ENCODE measurements around the gene KY. TPM values are rescaled to one million over a fixed set of nuclear protein-coding genes. Genes with fewer than 3 reads are reported as not detected.

Gene KY
- total RNA-seq, 2 donors from 2014 or later, result 1.4 to 1.7 TPM

DNA sequence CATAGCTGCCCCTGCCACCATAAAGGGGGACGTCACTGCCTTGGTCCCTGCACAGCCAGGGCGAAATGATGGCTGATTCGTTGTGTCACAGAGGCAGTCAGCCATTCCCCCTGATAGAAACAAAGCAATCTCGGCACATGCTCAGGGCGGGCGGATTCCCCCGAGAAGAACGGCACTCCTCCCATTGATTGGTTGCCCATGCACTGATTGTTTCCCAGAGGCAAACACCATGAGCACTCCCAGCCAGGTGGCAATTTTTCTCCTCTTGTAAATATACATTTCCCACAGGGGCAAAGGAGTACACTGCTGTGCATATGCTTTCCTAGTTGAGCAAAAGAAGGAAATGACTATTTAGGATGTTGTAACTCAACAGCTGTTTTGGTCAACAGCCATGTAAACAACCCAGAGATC lies 56.5 kb downstream of the KY start:
- no peaks in the 10 kb centered on the region for H3K27me3 ChIP-seq (replicated peaks; ENCODE audit: insufficient read depth)
- H3K4me3 ChIP-seq, result no peak overlapping the region
- no peaks in the 10 kb centered on the region for H3K4me1 ChIP-seq (replicated peaks)
- intact Hi-C loops (cut with DNase I), result no loop called here
- DNase-seq (ENCODE audit: low spot score), result no peak
- H3K27ac ChIP-seq, result no peak overlapping the region
- 45% methylated on average over 8 of the region's 8 CpGs for WGBS
- no peaks in the 10 kb centered on the region for H3K9me3 ChIP-seq
- TF ChIP-seq, protein P1, sequence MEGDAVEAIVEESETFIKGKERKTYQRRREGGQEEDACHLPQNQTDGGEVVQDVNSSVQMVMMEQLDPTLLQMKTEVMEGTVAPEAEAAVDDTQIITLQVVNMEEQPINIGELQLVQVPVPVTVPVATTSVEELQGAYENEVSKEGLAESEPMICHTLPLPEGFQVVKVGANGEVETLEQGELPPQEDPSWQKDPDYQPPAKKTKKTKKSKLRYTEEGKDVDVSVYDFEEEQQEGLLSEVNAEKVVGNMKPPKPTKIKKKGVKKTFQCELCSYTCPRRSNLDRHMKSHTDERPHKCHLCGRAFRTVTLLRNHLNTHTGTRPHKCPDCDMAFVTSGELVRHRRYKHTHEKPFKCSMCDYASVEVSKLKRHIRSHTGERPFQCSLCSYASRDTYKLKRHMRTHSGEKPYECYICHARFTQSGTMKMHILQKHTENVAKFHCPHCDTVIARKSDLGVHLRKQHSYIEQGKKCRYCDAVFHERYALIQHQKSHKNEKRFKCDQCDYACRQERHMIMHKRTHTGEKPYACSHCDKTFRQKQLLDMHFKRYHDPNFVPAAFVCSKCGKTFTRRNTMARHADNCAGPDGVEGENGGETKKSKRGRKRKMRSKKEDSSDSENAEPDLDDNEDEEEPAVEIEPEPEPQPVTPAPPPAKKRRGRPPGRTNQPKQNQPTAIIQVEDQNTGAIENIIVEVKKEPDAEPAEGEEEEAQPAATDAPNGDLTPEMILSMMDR (IDR thresholded peaks at IDR 0.05), result no peak
- H3K36me3 ChIP-seq, result no peaks in the 10 kb centered on the region

DNA sequence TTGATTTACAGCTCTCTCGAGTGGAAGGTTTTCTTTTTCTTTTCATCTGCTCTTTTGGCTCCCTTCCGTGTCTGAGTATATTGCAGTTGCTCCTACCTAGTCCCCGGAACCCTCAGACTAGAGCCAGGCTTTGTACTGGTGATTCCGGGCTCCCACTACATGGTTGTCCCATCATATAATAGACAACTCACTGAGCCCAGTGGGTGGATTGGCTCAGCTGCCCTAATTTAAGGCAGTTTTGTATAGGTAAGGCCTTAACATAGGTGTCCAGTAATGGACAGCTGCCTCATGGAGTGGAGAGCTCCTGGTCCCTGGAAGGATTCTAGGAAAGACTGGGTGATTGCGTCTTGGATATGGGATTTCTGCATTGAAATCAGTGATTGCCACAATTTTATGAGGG lies 58.0 kb downstream of the KY start:
- intact Hi-C loops (cut with DNase I), result no loop called here

DNA sequence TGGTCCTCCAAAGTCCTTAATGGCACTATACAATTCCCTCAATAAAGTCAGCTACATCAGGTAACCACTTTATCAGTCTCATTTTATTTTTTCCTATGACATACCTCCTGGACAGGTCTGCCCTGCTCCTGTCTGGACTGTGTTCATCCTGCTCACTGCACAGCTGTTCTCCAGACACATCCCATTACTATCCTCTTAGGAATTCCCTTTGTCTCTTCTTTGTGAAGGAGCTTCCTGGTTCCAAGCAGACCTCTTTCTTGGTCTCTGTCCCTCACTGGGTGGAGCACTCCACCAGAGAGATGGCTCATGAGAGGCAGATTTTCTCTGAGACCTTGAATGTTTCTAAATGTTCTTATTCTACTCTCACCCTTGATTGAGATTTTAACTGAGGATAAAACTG lies 60.1 kb downstream of the KY start:
- no peaks in the 10 kb centered on the region for H3K36me3 ChIP-seq
- TF ChIP-seq POLR2A (IDR thresholded peaks at IDR 0.05) (no peak), POLR2AphosphoS5 (IDR thresholded peaks at IDR 0.05) (no peak)
- TF ChIP-seq, protein P1 (IDR thresholded peaks at IDR 0.05), result no peak
- H3K9me3 ChIP-seq, result no peaks in the 10 kb centered on the region
- intact Hi-C loops (cut with DNase I), result no loop called here
- no peak overlapping the region for H3K4me3 ChIP-seq
- no peak for DNase-seq (ENCODE audit: low spot score)
- no peaks in the 10 kb centered on the region for H3K4me1 ChIP-seq (replicated peaks)
- H3K27ac ChIP-seq, result no peak overlapping the region
- no peaks in the 10 kb centered on the region for H3K27me3 ChIP-seq (replicated peaks; ENCODE audit: insufficient read depth)

More for the DNA sequence above, 58.0 kb downstream of the KY start:
- H3K27me3 ChIP-seq (replicated peaks; ENCODE audit: insufficient read depth), result no peaks in the 10 kb centered on the region
- no peak overlapping the region for H3K27ac ChIP-seq
- TF ChIP-seq, protein P1 (IDR thresholded peaks at IDR 0.05), result no peak
- TF ChIP-seq POLR2AphosphoS5 (IDR thresholded peaks at IDR 0.05) (no peak), POLR2A (IDR thresholded peaks at IDR 0.05) (no peak)
- no peaks in the 10 kb centered on the region for H3K9me3 ChIP-seq
- DNase-seq (ENCODE audit: low spot score), result no peak
- WGBS, result 88% methylated on average over 5 of the region's 5 CpGs
- no peaks in the 10 kb centered on the region for H3K4me1 ChIP-seq (replicated peaks)
- H3K36me3 ChIP-seq, result no peaks in the 10 kb centered on the region
- H3K4me3 ChIP-seq, result no peak overlapping the region

DNA sequence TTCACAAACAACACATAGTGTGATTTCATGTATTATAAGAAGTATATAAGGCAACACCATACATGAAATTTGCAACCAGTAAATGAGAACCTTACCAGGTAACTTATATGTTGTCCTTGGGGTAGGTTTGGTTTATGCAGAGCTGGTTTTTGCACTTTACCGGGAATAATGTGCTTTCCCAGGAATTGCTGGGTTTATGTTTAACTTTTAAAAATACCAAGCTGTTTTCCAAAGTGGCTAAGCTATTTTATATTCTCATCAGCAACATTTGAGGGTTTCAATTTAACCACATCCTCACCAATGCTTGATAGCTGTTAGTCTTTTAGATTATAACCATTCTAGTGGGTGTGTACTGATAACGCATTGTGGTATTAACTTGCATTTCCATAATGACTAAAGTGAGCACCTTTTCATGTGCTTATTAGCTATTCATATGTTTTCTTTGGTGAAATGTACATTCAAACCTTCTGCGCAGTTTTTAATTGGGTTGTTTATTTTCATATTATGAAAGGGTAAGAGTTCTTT lies 71.6 kb downstream of the KY start:
- Histone ChIP-seq H3K27ac (no peak overlapping the region), H3K9me3 (no peaks in the 10 kb centered on the region), H3K36me3 (no peaks in the 10 kb centered on the region), H3K27me3 (replicated peaks; ENCODE audit: insufficient read depth) (no peaks in the 10 kb centered on the region), H3K4me3 (no peak overlapping the region), H3K4me1 (replicated peaks) (no peaks in the 10 kb centered on the region)
- no peak for DNase-seq (ENCODE audit: low spot score)
- intact Hi-C loops (cut with DNase I), result no loop called here
- TF ChIP-seq, protein P1 (IDR thresholded peaks at IDR 0.05), result no peak
- TF ChIP-seq POLR2A (IDR thresholded peaks at IDR 0.05) (no peak), POLR2AphosphoS5 (IDR thresholded peaks at IDR 0.05) (no peak)
- WGBS, result 89% methylated on average over 3 of the region's 3 CpGs

DNA sequence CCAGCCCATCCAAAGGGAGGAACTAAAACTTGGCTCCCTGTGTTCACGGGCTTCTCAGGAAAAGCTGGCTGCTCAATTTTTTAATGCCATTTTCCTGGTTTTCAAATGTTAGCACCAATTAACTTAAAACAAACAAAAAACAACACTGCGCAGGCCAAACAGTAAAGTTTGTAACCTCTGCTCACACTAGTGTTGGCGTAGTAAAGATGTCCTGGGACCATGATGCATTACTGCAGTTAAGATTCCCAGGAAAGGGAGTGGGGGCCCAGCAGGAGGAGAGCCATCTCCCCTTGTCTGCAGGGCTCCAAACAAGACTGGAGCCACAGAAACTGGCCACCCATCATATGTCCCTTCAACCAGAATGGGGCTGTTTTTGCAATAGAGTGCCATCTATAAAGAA lies 74.0 kb downstream of the KY start:
- 73% methylated on average over 3 of the region's 3 CpGs for WGBS
- Histone ChIP-seq H3K4me1 (replicated peaks) (no peaks in the 10 kb centered on the region), H3K36me3 (no peaks in the 10 kb centered on the region), H3K27ac (no peak overlapping the region), H3K4me3 (no peak overlapping the region), H3K9me3 (no peaks in the 10 kb centered on the region), H3K27me3 (replicated peaks; ENCODE audit: insufficient read depth) (no peaks in the 10 kb centered on the region)
- intact Hi-C loops (cut with DNase I), result no loop called here
- no peak for DNase-seq (ENCODE audit: low spot score)
- TF ChIP-seq, protein P1 (IDR thresholded peaks at IDR 0.05), result no peak
- TF ChIP-seq POLR2A (IDR thresholded peaks at IDR 0.05), result no peak
- TF ChIP-seq POLR2AphosphoS5 (IDR thresholded peaks at IDR 0.05), result no peak
